GM18505 (cell line): ENCODE results near the gene CIROP.

ENCODE experiments used
- ATAC-seq: cut with Tn5 transposase; IDR thresholded peaks from one replicate; pipeline ENCODE4 v1.9.1; 2021; ENCODE audit not compliant: unreplicated experiment
- POLR2A ChIP-seq: IDR thresholded peaks from 4 replicates; pipeline ENCODE4 v1.6.1; 2011; ENCODE audit warnings: borderline replicate concordance; ENCODE audit not compliant: insufficient read depth, insufficient read length; ENCODE audit errors: extremely low read depth

The CIROP gene

DNA sequence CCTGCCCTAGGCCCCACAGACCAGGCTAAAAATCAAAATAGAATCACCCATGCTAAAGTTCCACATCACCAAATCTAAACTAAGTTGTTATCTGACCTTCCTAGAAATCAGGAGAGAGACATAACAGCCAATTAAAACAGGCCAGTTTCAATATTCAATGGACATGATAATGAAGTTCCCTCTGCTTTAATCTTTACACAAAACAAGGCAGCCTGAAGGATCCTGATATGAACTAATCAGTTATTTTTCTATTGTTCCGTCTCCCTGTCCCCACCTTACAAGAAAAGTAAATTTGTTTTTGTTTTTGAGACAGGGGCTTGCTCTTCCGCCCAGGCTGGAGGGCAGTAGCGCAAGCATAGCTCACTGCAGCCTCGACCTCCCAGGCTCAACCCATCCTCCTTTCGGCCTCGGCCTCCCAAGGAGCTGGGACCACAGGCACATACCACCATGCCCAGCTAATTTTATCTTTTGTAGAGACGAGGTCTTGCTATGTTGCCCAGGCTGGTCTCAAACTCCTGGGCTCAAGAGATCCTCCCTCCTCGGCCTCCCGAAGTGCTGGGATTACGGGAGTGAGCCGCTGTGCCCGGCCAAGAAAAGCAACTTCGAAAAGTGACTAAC is 19.7 kb upstream of the CIROP start:
- TF ChIP-seq POLR2A, result no peak

GRCh38 chr14:23123419-23123818 is 18.6 kb upstream of the CIROP start:
- no peak for TF ChIP-seq POLR2A
- no peak for ATAC-seq

More for the DNA sequence above, 19.7 kb upstream of the CIROP start:
- no peak for ATAC-seq

GRCh38 chr14:23122086-23122485 is 17.3 kb upstream of the CIROP start:
- no peak for TF ChIP-seq POLR2A
- no peak for ATAC-seq

DNA sequence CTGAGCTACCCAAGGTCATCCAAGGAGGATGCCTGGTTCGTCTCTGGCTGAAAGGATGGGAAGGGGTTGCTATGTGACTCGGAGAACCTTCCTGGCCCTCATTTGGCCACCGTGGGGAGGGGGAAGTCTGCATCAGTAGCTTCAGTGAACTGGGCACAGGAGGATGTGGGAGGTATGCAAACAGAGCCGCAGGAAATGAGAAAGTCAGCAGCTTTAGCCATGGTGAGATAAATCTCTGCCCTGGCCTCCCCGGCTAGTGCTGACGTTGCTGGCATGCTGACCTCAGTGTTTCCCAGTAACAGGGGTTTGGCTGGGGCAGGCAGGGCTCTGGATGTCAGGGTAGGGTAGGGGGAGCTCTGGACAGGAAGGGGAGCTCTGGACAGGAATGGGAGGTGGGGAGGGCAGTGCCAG is 16.6 kb upstream of the CIROP start:
- peak; percentile 44 for ATAC-seq
- no peak for TF ChIP-seq POLR2A

DNA sequence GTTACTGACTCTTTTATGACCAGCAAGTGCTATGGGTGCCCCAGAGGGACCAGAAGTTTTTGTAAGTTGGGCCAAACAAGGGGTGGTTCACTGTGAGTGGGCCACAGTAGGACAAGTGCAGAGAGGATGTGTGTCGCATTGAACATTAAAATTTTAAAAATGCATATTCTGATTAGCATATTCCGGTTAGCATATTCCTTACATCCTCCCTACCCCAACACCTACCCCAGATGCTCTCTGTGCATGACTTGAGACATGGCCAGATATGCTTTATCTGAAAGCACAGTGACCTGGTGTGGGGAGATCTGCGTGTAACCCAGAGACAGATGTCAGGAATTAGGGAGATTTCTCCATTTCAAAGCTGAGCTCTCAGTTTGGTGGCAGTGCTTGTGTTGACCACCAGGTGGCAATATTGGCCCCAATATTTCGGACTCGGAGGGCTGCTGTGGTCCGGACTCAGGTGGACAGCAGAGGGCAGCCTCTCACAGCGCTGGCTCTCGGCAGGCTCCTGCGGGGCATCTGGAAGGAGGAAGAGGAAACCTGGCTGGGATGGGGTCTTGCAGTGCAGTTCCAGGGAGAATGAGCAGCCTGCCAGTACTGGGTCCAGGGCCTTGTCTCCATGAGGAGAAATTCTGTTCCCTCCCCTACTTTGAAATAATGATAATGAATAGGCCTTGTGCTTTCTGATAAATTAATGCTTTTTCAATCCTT is 15.9 kb upstream of the CIROP start:
- TF ChIP-seq POLR2A, result no peak
- peak; percentile 73 for ATAC-seq

DNA sequence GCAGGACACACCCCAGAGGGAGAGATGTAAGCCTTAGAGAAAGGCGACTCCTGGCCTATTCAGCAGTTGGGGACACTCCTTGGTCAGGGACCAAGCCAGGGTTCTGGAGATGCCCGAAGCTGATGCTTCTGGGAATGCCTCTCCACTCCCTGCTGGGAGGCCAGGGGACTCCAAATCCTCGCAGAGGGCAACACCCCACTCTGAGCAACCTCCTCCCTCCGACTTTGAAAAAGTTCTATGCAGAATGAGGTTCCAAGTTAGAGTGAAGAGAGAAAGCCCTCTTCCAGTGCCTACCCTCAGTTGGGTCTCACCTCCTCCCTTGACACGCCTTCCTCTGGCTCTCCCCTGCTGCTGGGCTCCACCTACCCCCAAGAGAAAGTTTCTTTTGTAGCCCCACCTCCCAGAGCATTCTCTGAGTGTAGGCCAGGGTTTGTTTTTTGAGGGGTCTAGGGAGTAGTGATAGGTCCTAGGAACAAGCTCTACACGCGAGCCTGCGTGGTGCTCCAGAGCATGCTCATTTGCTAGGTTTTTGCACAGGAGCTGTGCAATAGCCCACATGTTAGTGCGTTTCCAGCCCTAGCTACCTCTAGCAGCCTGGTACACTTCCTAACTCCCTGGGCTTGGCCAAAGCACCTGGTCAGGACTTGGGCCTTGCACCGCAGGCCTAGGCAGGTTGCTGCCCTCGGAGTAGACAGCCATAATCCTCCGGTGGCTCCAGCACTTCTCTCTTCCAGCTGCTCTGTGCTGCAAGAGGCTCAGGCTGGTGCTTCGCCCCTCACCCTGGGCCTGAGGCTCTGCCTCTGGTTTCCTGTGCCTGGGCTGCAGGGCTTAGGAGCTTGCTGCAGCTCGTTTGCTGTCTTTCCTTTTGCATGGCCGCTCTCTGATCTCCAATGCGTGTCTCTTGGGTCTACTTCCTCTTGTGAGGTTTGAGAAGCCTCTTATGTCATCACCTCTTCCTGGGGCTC is 14.9 kb upstream of the CIROP start:
- no peak for TF ChIP-seq POLR2A
- ATAC-seq, result no peak

GRCh38 chr14:23118506-23119362 is 13.9 kb upstream of the CIROP start, which contains the start of gene CEBPE:
CEBPE (minus strand) TSS chr14:23119255; CDS start chr14:23119091, 164 bp downstream.
- TF ChIP-seq POLR2A, result no peak
- ATAC-seq, result no peak

- ATAC-seq, result no peak
- no peak for TF ChIP-seq POLR2A
These were observed 12.7 kb upstream of the CIROP start for GRCh38 chr14:23117371-23118020.

GRCh38 chr14:23115918-23116317 is 11.1 kb upstream of the CIROP start:
- TF ChIP-seq POLR2A, result no peak
- ATAC-seq, result no peak

DNA sequence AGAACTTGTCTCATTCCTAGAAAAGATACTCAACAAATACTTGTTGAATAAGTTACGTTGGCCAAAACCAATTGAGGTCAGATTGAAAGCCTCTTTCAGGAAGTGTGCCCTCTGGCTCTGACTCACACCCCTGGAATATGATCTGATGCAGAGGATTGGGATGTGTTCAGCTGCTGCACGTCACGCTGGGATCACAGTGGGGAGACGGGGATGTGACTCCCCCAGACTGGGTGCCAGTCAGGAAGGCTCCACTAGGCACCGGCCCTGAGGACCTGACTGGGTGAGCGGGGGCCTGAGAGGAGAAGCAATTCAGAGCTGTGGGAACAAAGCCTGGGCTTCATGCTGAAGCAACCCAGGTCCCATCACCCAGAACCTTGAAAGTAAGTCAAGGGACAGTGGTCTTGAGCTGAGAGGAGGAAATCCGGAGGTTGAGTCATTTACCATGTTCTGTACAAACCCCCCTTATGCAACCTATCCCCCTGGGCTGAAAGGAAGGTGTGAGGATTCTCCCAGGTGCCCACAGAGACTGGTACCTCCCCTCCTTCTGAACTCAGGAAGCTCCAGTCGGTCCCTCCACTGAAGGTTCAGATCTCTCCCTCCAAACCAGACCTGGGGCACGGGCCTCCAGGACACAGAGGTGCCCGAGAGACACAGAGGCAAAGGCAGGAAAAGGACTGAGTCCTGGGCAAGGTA is 10.4 kb upstream of the CIROP start:
- no peak for TF ChIP-seq POLR2A
- ATAC-seq, result no peak

DNA sequence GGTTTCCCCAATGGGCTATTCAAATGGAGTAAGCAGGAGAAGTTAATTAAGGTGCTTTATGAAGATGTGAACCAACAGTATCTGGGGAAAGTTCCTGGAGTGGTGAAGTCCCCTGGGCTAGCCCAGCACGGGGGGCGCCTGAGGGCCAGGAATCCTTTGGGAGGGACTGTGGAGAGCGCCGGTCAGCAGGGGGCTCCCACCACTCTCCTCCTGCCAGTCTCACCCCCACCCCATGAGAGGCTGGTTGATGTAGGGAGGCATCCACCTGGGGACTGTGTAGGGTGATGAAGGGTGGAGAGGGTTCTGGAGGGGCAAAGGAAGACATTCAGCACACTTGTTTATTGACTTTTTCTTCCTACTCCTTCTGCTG is 9.9 kb upstream of the CIROP start:
- no peak for TF ChIP-seq POLR2A
- ATAC-seq, result no peak

DNA sequence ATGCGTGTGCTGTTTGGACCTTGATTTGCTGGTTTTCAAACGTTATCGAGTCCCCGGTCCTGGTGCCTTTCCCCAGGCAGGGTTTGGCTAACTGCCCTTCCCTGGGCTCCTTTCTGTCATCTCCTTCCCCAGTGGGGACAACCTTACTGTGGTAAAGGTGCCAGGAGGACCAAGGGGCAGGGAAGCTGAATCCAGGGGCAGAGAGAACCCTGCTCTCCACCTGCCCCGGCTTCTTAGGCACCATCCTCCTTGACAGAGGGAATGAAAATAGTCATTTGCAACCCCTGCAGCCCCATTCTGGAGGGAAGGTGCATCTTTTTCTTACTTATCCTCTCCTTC is 9.3 kb upstream of the CIROP start:
- TF ChIP-seq POLR2A, result no peak
- no peak for ATAC-seq
